CD4-positive, alpha-beta T cell treated with Interleukin-2 at 100 ng/mL for 4 hours (primary cell): ENCODE results near the gene WNT7A.

Source experiments
- DNase-seq: peaks from one replicate; pipeline ENCODE4 v3.0.0-alpha.2; 2020; ENCODE audit warnings: low spot score

Gene WNT7A

DNA sequence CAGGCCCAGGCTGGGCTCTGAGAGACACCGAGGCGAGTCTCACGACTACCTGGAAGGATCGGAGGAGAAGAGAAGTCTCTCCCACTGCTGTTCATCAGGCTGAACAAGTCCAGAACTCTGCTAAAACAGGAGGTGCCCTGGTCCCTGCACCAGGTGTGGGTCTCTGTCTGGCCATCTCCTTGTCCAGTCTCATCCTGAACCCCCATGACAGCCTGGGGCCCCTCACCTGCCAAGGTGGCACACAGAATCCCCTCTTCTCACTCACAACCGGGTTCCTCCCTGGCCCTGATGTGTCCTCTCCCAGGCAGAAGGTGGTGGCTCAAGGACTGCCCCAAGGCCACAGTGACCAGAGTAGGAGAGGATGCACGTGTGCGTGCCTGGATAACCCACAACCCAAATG, 34.1 kb downstream of the WNT7A start:
- DNase-seq = no peak

- DNase-seq = no peak
These were observed 35.0 kb downstream of the WNT7A start for GRCh38 chr3:13844911-13845310.

DNA sequence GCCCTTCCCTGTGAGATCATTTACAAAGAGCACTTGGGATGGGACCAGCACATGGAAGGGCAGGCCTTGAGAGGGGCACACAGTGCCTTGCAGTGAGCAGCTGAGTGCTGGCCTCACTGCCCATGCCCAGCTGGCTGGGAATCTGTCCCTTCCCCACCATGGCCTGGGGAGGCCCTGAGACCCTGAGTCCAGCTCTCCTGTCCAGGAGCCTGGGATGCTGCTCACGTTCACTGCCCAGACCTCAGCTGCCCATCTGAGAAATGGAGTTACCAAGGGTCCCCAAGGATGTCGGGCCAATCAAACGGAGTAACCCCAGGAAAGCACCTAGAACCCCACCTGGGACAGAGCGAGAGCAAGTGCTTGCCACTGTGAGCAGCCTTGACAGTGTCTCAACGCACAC, 35.6 kb downstream of the WNT7A start:
- no peak for DNase-seq

DNA sequence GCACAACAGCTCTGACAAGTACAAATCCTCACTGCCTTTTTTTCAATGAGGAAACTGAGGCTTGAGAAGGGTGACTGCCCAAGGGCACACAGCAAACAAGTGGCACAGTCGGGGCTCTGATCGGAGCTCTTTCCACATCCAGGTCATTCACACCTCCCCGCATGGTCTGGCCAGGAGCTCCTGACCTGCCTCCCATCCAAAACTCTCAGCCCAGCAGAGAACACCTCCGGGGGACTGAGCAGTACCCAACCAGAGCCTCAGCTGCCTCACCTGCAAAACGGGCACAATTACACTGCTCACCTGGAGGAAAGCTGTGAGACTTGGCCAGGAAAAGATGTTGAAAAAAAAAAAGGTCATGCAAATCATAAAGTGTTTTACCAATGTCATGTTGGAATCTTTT, 36.5 kb downstream of the WNT7A start:
- DNase-seq = no peak

DNA sequence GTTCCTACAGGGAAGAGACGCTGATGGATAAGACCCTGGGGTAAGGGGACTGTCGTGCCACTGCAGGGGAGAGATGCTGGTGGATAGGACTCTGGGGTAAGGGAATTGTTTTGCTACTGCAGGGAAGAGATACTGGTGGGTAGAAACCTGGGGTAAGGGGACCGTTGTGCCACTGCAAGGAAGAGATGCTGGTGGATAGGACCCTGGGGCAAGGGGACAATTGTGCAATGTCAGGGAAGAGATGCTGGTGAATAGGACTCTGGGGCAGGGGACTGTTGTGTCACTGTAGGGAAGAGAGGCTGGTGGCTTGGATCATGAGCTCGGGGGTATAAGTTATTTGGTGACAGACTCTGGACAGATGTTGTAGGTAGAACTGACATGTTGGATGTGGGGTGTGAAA, 37.6 kb downstream of the WNT7A start:
- DNase-seq = no peak

DNA sequence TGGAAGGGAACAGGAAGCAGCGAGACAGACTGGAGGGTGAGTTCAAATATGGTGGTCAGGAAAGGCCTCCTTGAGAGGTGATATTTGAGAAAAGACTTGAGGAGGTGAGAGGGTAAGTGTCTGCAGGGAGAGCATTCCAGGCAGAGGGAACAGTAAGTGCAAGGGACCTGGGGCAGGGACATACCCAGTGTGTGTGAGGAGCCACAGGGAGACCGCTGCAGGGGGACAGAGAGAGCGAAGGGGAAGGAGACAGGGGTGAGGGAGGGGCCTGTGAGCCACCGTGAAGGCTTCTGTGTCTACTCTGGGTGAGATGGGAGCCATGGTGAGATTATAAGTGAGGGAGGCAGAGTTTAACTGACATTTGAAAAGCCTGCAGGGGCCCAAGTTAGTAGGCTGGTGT, 38.0 kb downstream of the WNT7A start:
- no peak for DNase-seq

GRCh38 chr3:13841141-13841540, 38.7 kb downstream of the WNT7A start:
- DNase-seq = no peak

DNA sequence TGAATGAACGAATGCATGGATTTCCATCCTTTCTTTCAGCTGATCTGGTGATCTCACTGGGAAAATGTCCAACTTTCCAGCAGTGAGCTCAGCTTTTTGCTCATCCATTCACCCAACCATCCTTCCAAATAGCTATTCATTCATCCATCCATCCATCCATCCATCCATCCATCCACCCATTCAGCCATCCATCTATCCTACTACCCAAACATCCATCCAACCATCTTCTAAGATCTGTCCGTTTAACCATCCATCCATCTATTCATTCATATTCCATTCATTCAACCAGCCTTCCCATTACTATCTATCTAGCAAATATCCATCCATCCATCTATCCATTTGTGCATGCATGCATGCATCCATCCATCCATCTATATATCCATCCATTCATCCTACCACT, 39.4 kb downstream of the WNT7A start:
- DNase-seq = no peak

DNA sequence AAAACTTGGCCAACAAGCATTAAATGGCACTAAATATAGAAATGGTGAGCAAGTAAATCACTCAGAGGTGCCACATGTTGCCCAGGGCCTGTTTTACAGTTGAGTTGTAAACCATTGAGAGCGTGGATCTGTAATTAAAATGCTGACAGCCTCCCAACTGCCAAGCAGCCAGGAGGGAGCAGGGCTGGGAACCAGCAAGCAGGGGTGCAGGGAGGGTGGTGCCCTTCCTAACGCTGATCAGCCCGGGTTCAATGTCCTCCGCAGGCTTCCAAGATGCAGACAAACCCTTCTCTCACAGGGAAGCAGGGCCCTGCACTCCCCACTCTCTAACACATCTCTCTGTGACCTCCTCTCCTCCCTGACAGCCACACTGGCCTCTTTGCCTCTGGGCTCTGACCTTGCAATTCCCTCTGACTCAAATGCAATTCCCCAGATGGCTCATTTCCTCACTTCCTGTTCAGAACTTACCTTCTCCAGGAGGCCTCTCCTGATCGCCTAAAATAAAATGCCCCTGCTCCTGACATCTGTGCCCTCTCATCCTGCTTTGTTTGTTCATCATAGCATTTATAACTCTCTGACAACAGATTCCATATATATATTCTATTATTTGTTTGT, 40.0 kb downstream of the WNT7A start:
- DNase-seq = no peak

- DNase-seq = no peak
These were observed 40.6 kb downstream of the WNT7A start for GRCh38 chr3:13839253-13839652.

DNA sequence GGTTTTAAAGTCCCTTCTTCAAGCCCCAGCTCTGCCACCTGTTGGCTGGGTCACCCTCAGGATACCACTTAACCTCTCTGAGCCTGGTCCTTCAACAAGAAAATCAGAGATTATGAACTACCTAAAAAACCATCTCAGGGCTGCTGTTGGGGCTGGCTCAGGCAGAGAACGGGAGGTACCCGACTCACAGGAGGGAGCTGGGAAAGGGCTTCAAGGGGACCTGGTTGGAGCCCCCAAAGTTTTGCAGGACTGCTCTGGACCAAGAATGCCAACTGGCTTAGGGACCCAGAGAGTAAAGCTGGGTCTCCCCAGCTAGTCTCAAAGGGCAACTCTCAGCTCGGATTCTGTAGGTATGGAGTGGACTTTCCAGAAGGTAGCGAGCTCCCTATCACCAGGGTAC, 41.5 kb downstream of the WNT7A start:
- DNase-seq = no peak

- DNase-seq = no peak
These were observed 42.1 kb downstream of the WNT7A start for GRCh38 chr3:13837751-13838150.

GRCh38 chr3:13836658-13837587, 42.9 kb downstream of the WNT7A start:
- DNase-seq = no peak

DNA sequence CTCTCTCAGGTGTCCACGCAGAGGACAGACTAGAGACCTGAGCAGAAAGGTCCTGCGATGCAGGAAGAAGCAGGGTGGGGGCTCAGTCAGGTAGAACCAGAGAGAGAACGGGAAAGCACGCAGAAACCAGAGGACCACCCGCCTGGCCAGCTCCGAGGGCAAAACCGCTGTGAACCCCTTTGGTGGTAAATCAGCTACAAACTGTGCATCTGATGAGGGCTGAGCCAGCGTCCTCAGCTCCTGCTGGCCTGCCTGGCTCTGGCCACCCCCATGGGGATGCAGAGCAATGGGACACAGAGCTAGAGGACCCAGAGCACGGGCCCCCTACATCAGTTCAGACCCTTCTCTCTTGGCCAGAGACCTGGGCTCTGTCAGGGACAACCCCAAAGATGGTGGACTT, 44.6 kb downstream of the WNT7A start:
- no peak for DNase-seq

GRCh38 chr3:13834258-13835035, 45.4 kb downstream of the WNT7A start:
- DNase-seq = no peak

GRCh38 chr3:13833506-13834257, 46.2 kb downstream of the WNT7A start:
- no peak for DNase-seq

- no peak for DNase-seq
These were observed 47.7 kb downstream of the WNT7A start for GRCh38 chr3:13832130-13832529.

- DNase-seq = no peak
These were observed 48.4 kb downstream of the WNT7A start for GRCh38 chr3:13831386-13831996.

GRCh38 chr3:13829311-13829710, 50.6 kb downstream of the WNT7A start:
- no peak for DNase-seq

- no peak for DNase-seq
These were observed 51.2 kb downstream of the WNT7A start for GRCh38 chr3:13828501-13829265.

GRCh38 chr3:13827699-13828098, 52.2 kb downstream of the WNT7A start:
- DNase-seq = no peak
